HFFc6 (cell line): ENCODE measurements around the gene SLC38A3. TPM values are rescaled to one million over a fixed set of nuclear protein-coding genes. Genes with fewer than 3 reads are reported as not detected.

ENCODE experiments used
- DNase-seq: peaks from one replicate; pipeline ENCODE4 v3.0.0-alpha.2; 2018
- H3K27ac Mint-ChIP-seq: 2 replicates; pipeline ENCODE4 v1.8.0; 2020; ENCODE audit warnings: mild to moderate bottlenecking, mixed read lengths
- H3K27me3 Mint-ChIP-seq: 2 replicates; pipeline ENCODE4 v1.8.0; 2021; ENCODE audit warnings: mild to moderate bottlenecking, moderate library complexity, mixed read lengths; ENCODE audit not compliant: insufficient read depth
- H3K36me3 Mint-ChIP-seq: 2 replicates; pipeline ENCODE4 v1.8.0; 2021; ENCODE audit warnings: low read depth, mixed read lengths
- H3K4me1 Mint-ChIP-seq: 2 replicates; pipeline ENCODE4 v1.8.0; 2020; ENCODE audit warnings: low read depth, mixed read lengths
- H3K4me3 Mint-ChIP-seq: 2 replicates; pipeline ENCODE4 v1.8.0; 2020; ENCODE audit warnings: mild to moderate bottlenecking, moderate library complexity, mixed read lengths
- H3K9me3 Mint-ChIP-seq: 2 replicates; pipeline ENCODE4 v1.8.0; 2020; ENCODE audit warnings: mild to moderate bottlenecking, mixed read lengths
- CTCF ChIP-seq: fragments of 200-600 bp; sonication (generic); IDR thresholded peaks from 2 replicates; pipeline ENCODE4 v1.5.0; 2021; ENCODE audit warnings: antibody characterized with exemption, mild to moderate bottlenecking
- total RNA-seq, 6 experiments: library from RNA; stranded (reverse); fragmentation: NEBNext Ultra II Directional; extraction: Animal tissue kit (Norgen Biotek cat#: 25700); gene quantifications; 2 replicates in 1 of 6; 3 replicates in 5 of 6; pipeline ENCODE4 v1.2.3, GENCODE V29; 2021

Gene SLC38A3
- total RNA-seq, 6 experiments from 2014 or later, result 0.16 to 0.24 TPM; not detected in 4

- no peaks in the 10 kb centered on the region for H3K9me3 Mint-ChIP-seq
- no peak overlapping the region for H3K4me3 Mint-ChIP-seq
These were observed 8.3 kb downstream of the SLC38A3 start for GRCh38 chr3:50213373-50213772.

GRCh38 chr3:50214824-50215223, 9.8 kb downstream of the SLC38A3 start:
- TF ChIP-seq CTCF, result no peak
- Mint-ChIP-seq H3K9me3 (no peaks in the 10 kb centered on the region), H3K4me1 (no peaks in the 10 kb centered on the region), H3K36me3 (no peaks in the 10 kb centered on the region), H3K27ac (no peak overlapping the region), H3K27me3 (peaks cover 19% of the 10 kb centered on the region), H3K4me3 (no peak overlapping the region)
- DNase-seq, result no peak

More at GRCh38 chr3:50213373-50213772, 8.3 kb downstream of the SLC38A3 start:
- H3K4me1 Mint-ChIP-seq, result no peaks in the 10 kb centered on the region
- H3K27me3 Mint-ChIP-seq, result peaks cover 22% of the 10 kb centered on the region
- H3K27ac Mint-ChIP-seq, result no peak overlapping the region
- no peak for TF ChIP-seq CTCF
- DNase-seq, result no peak
- no peaks in the 10 kb centered on the region for H3K36me3 Mint-ChIP-seq

GRCh38 chr3:50215529-50215928, 10.5 kb downstream of the SLC38A3 start:
- Mint-ChIP-seq H3K27ac (no peak overlapping the region), H3K4me3 (no peak overlapping the region), H3K36me3 (no peaks in the 10 kb centered on the region), H3K27me3 (peaks cover 19% of the 10 kb centered on the region), H3K9me3 (no peaks in the 10 kb centered on the region), H3K4me1 (no peaks in the 10 kb centered on the region)
- no peak for DNase-seq
- TF ChIP-seq CTCF, result no peak

GRCh38 chr3:50217681-50218080, 12.6 kb downstream of the SLC38A3 start:
- Mint-ChIP-seq H3K36me3 (no peaks in the 10 kb centered on the region), H3K4me1 (no peaks in the 10 kb centered on the region), H3K4me3 (no peak overlapping the region), H3K27ac (no peak overlapping the region), H3K27me3 (peaks cover 19% of the 10 kb centered on the region), H3K9me3 (no peaks in the 10 kb centered on the region)
- no peak for DNase-seq
- TF ChIP-seq CTCF, result no peak

GRCh38 chr3:50218448-50218847, 13.4 kb downstream of the SLC38A3 start:
- H3K27ac Mint-ChIP-seq, result no peak overlapping the region
- TF ChIP-seq CTCF, result no peak
- H3K36me3 Mint-ChIP-seq, result no peaks in the 10 kb centered on the region
- no peaks in the 10 kb centered on the region for H3K4me1 Mint-ChIP-seq
- H3K4me3 Mint-ChIP-seq, result no peak overlapping the region
- no peaks in the 10 kb centered on the region for H3K9me3 Mint-ChIP-seq
- no peak for DNase-seq
- peaks cover 19% of the 10 kb centered on the region for H3K27me3 Mint-ChIP-seq

- H3K27me3 Mint-ChIP-seq, result peaks cover 19% of the 10 kb centered on the region
- no peak for DNase-seq
- no peak overlapping the region for H3K27ac Mint-ChIP-seq
- no peaks in the 10 kb centered on the region for H3K9me3 Mint-ChIP-seq
- H3K36me3 Mint-ChIP-seq, result no peaks in the 10 kb centered on the region
- no peak overlapping the region for H3K4me3 Mint-ChIP-seq
- no peak for TF ChIP-seq CTCF
- no peaks in the 10 kb centered on the region for H3K4me1 Mint-ChIP-seq
These were observed 14.2 kb downstream of the SLC38A3 start for GRCh38 chr3:50219285-50219684.
